Measurements from ENCODE around the gene WFIKKN1. TPM values are rescaled to one million over a fixed set of nuclear protein-coding genes. Genes with fewer than 3 reads are reported as not detected.

WFIKKN1 gene
- total and polyA plus RNA-seq, 12 donors: 0.18 to 3.9 (median 0.45) TPM; not detected in 2

DNA sequence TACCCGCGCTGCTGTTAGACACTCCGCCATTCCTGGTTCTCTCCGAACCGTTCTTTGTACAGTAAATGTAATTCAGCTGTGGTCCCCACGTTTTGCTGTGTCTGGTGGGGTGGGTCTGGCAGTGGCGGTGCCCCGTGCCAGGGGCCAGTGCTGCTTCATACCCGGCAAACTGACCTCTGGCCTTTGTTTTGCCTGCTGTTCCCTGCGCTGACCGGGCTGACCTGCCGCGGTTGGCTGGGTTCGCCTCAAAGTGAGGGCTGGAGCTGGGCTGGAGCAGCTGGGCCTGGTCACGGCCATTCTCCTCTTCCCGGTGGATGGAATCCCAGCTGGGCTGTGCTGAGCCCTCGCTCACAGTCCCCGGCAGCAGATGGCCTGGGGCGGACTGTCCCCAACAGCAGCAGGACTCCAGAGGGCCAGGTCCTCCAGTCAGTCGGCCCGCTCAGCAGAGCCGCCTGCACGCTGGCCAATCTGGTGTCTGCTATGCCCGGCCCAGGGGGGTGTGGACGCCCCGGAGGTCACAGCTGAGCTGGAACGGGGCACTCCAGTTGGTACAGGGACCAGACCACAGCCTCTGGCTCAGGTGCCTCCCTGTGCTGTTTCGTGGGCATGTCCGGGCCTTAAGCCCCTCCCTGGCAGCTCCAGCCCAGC is 1.5 kb upstream of the WFIKKN1 start:
- intact Hi-C loops (cut with DNase I): no loop called here
- peaks cover 7 to 20% of the 10 kb centered on the region in 2 donors for H3K4me1 ChIP-seq (replicated peaks in 1 of 2)
- H3K27ac ChIP-seq: peak overlapping the region in 2 of 5 donors; percentile 2 to 41
- no peaks in the 10 kb centered on the region for H3K27me3 ChIP-seq
- no peak overlapping the region for H3K4me3 ChIP-seq
- peak in 3 of 7 donors; percentile 29 to 77 (median 30) for DNase-seq
- peaks cover 0 to 16% of the 10 kb centered on the region in 2 donors for H3K36me3 ChIP-seq (replicated peaks in 1 of 2)
- TF ChIP-seq, protein P1, sequence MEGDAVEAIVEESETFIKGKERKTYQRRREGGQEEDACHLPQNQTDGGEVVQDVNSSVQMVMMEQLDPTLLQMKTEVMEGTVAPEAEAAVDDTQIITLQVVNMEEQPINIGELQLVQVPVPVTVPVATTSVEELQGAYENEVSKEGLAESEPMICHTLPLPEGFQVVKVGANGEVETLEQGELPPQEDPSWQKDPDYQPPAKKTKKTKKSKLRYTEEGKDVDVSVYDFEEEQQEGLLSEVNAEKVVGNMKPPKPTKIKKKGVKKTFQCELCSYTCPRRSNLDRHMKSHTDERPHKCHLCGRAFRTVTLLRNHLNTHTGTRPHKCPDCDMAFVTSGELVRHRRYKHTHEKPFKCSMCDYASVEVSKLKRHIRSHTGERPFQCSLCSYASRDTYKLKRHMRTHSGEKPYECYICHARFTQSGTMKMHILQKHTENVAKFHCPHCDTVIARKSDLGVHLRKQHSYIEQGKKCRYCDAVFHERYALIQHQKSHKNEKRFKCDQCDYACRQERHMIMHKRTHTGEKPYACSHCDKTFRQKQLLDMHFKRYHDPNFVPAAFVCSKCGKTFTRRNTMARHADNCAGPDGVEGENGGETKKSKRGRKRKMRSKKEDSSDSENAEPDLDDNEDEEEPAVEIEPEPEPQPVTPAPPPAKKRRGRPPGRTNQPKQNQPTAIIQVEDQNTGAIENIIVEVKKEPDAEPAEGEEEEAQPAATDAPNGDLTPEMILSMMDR (IDR thresholded peaks at IDR 0.05): no peak
- TF ChIP-seq POLR2A (IDR thresholded peaks at IDR 0.05): no peak
- WGBS, 4 donors: 73 to 90% (median 77%) methylated on average over 9 to 29 of the region's 29 CpGs
- H3K9me3 ChIP-seq (replicated peaks in 1 of 3): no peaks in the 10 kb centered on the region

DNA sequence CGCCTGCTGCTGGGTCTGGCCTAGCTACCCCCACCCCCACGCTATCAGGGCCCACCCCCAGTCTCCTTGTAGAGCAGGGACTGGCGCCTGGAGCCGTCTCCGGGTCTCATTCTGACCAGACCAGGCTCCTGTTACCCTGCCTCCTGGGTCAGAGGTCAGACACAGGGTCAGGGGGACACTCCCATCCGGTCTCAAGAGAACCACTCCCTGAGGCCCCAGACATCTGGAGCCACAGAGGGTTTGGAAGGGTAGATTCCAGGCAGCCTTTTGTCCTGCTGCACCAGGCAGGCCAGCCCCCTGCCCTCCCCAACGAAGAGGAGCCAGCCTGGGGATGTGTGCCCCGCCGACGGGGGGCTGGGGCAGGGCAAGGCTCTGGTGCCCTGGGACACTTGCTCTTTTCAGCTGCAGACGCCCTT is 944 bp upstream of the WFIKKN1 start:
- Histone ChIP-seq H3K27ac (peak overlapping the region in 2 of 5 donors; percentile 2 to 41), H3K4me3 (no peak overlapping the region), H3K9me3 (replicated peaks in 1 of 3) (no peaks in the 10 kb centered on the region), H3K4me1 (replicated peaks in 1 of 2) (peaks cover 7 to 20% of the 10 kb centered on the region in 2 donors), H3K36me3 (replicated peaks in 1 of 2) (peaks cover 0 to 16% of the 10 kb centered on the region in 2 donors), H3K27me3 (no peaks in the 10 kb centered on the region)
- peak in 4 of 7 donors; percentile 26 to 54 (median 32) for DNase-seq
- 41 to 49% methylated on average over 11 of the region's 11 CpGs; no CpG with 5 or more reads in 2 of the 4 donors for WGBS, 4 donors
- TF ChIP-seq POLR2A (IDR thresholded peaks at IDR 0.05): no peak
- TF ChIP-seq, protein P1 (IDR thresholded peaks at IDR 0.05): no peak
- intact Hi-C loops (cut with DNase I): no loop called here

DNA sequence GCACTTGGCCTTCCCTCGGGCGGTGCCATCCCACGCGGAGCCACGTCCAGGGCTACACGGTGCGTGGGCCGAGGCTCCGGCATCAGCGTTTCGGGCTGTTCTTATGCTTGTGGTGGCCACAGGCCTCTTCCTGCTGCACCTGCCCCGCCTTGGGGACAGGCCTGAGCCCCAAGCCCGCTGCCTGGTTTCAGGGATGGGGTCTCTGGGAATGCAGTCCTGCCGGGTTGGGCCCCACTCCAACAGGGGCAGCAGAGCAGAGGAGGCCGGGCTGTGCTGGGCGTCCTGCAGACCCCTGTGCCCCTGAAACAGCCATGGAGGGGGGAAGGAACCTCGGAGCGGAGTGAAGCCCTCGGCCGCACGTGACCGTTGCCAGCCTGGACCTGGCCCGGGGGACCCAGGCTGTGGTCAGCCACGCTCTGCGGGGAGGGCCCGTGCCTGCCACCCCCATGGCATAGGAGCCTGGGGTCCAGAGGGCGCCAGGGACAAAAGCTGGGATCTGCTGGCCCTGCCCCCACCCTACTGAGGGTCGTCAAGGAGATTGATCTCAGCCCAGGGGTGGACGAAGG is 453 bp upstream of the WFIKKN1 start:
- Histone ChIP-seq H3K9me3 (replicated peaks in 1 of 3) (no peaks in the 10 kb centered on the region), H3K27me3 (no peaks in the 10 kb centered on the region), H3K4me3 (no peak overlapping the region), H3K36me3 (replicated peaks in 1 of 2) (peaks cover 0 to 16% of the 10 kb centered on the region in 2 donors), H3K4me1 (replicated peaks in 1 of 2) (peaks cover 10 to 24% of the 10 kb centered on the region in 2 donors), H3K27ac (peak overlapping the region in 1 of 5 donors; percentile 41)
- DNase-seq: peak in 4 of 7 donors; percentile 26 to 55 (median 28)
- intact Hi-C loops (cut with DNase I): no loop called here
- no peak for TF ChIP-seq POLR2A (IDR thresholded peaks at IDR 0.05)
- TF ChIP-seq, protein P1 (IDR thresholded peaks at IDR 0.05): no peak
- 31 to 47% (median 33%) methylated on average over 3 to 28 of the region's 29 CpGs for WGBS, 4 donors

DNA sequence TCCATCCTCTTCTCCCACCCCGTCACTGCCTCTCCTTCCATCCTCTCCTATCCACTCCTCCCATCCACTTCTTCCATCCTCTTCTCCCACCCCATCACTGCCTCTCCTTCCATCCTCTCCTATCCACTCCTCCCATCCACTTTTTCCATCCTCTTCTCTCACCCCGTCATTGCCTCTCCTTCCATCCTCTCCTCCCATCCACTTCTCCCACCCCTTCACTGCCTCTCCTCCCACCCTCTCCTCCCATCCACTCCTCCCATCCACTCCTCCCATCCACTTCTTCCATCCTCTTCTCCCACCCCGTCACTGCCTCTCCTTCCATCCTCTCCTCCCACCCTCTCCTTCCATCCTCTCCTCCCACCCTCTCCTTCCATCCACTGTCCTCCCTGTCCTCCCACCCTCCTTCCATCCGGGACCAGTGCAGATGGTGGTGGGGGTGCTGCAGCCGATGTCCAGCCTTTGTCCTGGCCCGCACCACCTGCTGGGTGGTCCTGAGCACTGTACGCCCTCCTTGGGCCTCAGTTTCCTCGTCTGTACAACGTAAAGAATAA is 1.1 kb downstream of the WFIKKN1 start:
- H3K9me3 ChIP-seq (replicated peaks in 1 of 3): no peaks in the 10 kb centered on the region
- peaks cover 0 to 11% of the 10 kb centered on the region in 2 donors for H3K36me3 ChIP-seq (replicated peaks in 1 of 2)
- H3K4me3 ChIP-seq: no peak overlapping the region
- no peak overlapping the region for H3K27ac ChIP-seq
- H3K4me1 ChIP-seq (replicated peaks in 1 of 2): peaks cover 10 to 28% of the 10 kb centered on the region in 2 donors
- H3K27me3 ChIP-seq: no peaks in the 10 kb centered on the region
- no peak for DNase-seq
- TF ChIP-seq POLR2A (IDR thresholded peaks at IDR 0.05): no peak
- TF ChIP-seq, protein P1 (IDR thresholded peaks at IDR 0.05): no peak
- WGBS, 4 donors: 55 to 66% (median 62%) methylated on average over 8 to 9 of the region's 9 CpGs
- intact Hi-C loops (cut with DNase I): no loop called here
